Thyroid gland (tissue), 4 donors: ENCODE measurements around the gene CACNA2D3. TPM values are rescaled to one million over a fixed set of nuclear protein-coding genes. Genes with fewer than 3 reads are reported as not detected.

Experiments
- DNase-seq, 2 donors: peaks; one replicate each; pipeline ENCODE4 v3.0.0-alpha.2; 2019
- H3K27ac ChIP-seq, 3 donors: fragments of 200-600 bp; sonication (generic); 1 replicate in 2 of 3; 2 replicates in 1 of 3; pipeline ENCODE4 v1.5.1; 2016 to 2019; ENCODE audit warnings: mild to moderate bottlenecking in 1 of 3, moderate library complexity in 1 of 3
- H3K27me3 ChIP-seq: fragments of 200-600 bp; sonication (generic); one replicate; pipeline ENCODE4 v1.5.1; 2019
- H3K36me3 ChIP-seq, 2 donors: fragments of 200-600 bp; sonication (generic); one replicate each; pipeline ENCODE4 v1.5.1; 2016 to 2019
- H3K4me1 ChIP-seq, 2 donors: fragments of 200-600 bp; sonication (generic); one replicate each; pipeline ENCODE4 v1.5.1; 2017 to 2019
- H3K4me3 ChIP-seq, 3 donors: fragments of 200-600 bp; sonication (generic); replicated peaks in 1 of 3; 1 replicate in 2 of 3; 2 replicates in 1 of 3; pipeline ENCODE4 v1.5.1; 2016; ENCODE audit warnings: mild to moderate bottlenecking in 1 of 3
- H3K9me3 ChIP-seq: fragments of 200-600 bp; sonication (generic); one replicate; pipeline ENCODE4 v1.5.1; 2017
- CTCF ChIP-seq, 6 experiments: fragments of 200-600 bp in 3 of 6; fragments of 450-650 bp in 3 of 6; sonication (generic) in 3 of 6; IDR thresholded peaks; one replicate each; pipeline ENCODE4 v1.5.1; 2016 to 2019; ENCODE audit warnings: antibody characterized with exemption in 6 of 6, mild to moderate bottlenecking in 2 of 6, inconsistent platforms in 1 of 6, moderate library complexity in 1 of 6
- POLR2A ChIP-seq, 2 donors: fragments of 450-650 bp; IDR thresholded peaks; one replicate each; pipeline ENCODE4 v1.6.1; 2017; ENCODE audit warnings: antibody characterized with exemption in 2 of 2, mild to moderate bottlenecking in 2 of 2, moderate library complexity in 1 of 2
- WGBS, 2 donors: methylation state at CpG; one replicate each; pipeline ENCODE4 v1.1.5; 2017; 5-methylcytosine and 5-hydroxymethylcytosine counted together
- intact Hi-C: fragments of 100-400 bp; cut with DNase I; formaldehyde crosslinking; loops from one replicate; pipeline ENCODE4 v1.15.1; 2023
- total RNA-seq, 4 donors: library from RNA; depleted of rRNA; stranded (reverse); fragments of >200 nt; gene quantifications; one replicate each; pipeline ENCODE4 v1.2.3, GENCODE V29; 2016

The CACNA2D3 gene
- total RNA-seq, 4 donors from 2014 or later, result 2.9 to 4.8 (median 4.5) TPM

GRCh38 chr3:54339608-54340007, 217.3 kb downstream of the CACNA2D3 start:
- no peak for DNase-seq
- intact Hi-C loops, result no loop called here
- no peaks in the 10 kb centered on the region for H3K27me3 ChIP-seq
- H3K4me3 ChIP-seq, result no peak overlapping the region
- H3K4me1 ChIP-seq, result peaks cover 4 to 7% of the 10 kb centered on the region in 2 donors
- TF ChIP-seq POLR2A (IDR thresholded peaks at IDR 0.05) (no peak), CTCF (IDR thresholded peaks at IDR 0.05) (peak in 1 of 6 experiments; percentile 16)
- no peaks in the 10 kb centered on the region for H3K36me3 ChIP-seq
- H3K9me3 ChIP-seq, result no peaks in the 10 kb centered on the region
- H3K27ac ChIP-seq, result no peak overlapping the region
- WGBS, 2 donors, result 61 to 62% methylated on average over 2 of the region's 2 CpGs

- 90 to 96% methylated on average over 2 of the region's 2 CpGs for WGBS, 2 donors
- Histone ChIP-seq H3K27me3 (no peaks in the 10 kb centered on the region), H3K36me3 (no peaks in the 10 kb centered on the region), H3K27ac (no peak overlapping the region), H3K4me1 (peaks cover 4 to 7% of the 10 kb centered on the region in 2 donors), H3K4me3 (no peak overlapping the region), H3K9me3 (no peaks in the 10 kb centered on the region)
- intact Hi-C loops, result no loop called here
- TF ChIP-seq CTCF (IDR thresholded peaks at IDR 0.05) (no peak), POLR2A (IDR thresholded peaks at IDR 0.05) (no peak)
- no peak for DNase-seq
Observed at GRCh38 chr3:54341811-54342210, 219.5 kb downstream of the CACNA2D3 start.

GRCh38 chr3:54342676-54343075, 220.3 kb downstream of the CACNA2D3 start:
- no peak overlapping the region for H3K4me3 ChIP-seq
- no peaks in the 10 kb centered on the region for H3K9me3 ChIP-seq
- H3K27me3 ChIP-seq, result no peaks in the 10 kb centered on the region
- 24 to 29% methylated on average over 9 of the region's 9 CpGs for WGBS, 2 donors
- intact Hi-C loops, result no loop called here
- TF ChIP-seq POLR2A (IDR thresholded peaks at IDR 0.05), result no peak
- no peak for TF ChIP-seq CTCF (IDR thresholded peaks at IDR 0.05)
- no peak overlapping the region for H3K27ac ChIP-seq
- DNase-seq, result peak; percentile 40
- no peaks in the 10 kb centered on the region for H3K36me3 ChIP-seq
- H3K4me1 ChIP-seq, result peaks cover 4 to 7% of the 10 kb centered on the region in 2 donors

DNA sequence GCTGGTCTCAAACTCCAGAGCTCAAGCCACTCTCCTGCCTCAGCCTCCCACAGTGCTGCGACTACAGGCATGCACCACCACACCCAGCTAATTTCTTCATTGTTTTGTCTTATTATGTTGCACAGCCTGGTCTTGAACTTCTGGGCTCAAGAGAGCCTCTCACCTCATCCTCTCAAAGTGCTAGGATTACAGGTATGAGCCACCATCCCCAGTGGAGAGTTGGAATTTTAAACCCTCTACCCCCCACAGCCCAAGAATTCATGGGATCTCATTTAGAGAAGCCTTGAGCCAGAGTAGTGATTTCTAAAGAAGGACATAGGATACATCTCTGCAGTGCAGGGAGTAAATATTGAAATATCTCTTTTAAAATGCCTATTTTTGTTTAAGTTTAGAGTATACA, 221.1 kb downstream of the CACNA2D3 start:
- 92 to 100% methylated on average over 1 of the region's 1 CpG for WGBS, 2 donors
- intact Hi-C loops, result no loop called here
- no peaks in the 10 kb centered on the region for H3K27me3 ChIP-seq
- TF ChIP-seq POLR2A (IDR thresholded peaks at IDR 0.05), result no peak
- TF ChIP-seq CTCF (IDR thresholded peaks at IDR 0.05), result no peak
- no peaks in the 10 kb centered on the region for H3K36me3 ChIP-seq
- H3K9me3 ChIP-seq, result no peaks in the 10 kb centered on the region
- peaks cover 4 to 7% of the 10 kb centered on the region in 2 donors for H3K4me1 ChIP-seq
- no peak for DNase-seq
- H3K4me3 ChIP-seq, result no peak overlapping the region
- H3K27ac ChIP-seq, result no peak overlapping the region

DNA sequence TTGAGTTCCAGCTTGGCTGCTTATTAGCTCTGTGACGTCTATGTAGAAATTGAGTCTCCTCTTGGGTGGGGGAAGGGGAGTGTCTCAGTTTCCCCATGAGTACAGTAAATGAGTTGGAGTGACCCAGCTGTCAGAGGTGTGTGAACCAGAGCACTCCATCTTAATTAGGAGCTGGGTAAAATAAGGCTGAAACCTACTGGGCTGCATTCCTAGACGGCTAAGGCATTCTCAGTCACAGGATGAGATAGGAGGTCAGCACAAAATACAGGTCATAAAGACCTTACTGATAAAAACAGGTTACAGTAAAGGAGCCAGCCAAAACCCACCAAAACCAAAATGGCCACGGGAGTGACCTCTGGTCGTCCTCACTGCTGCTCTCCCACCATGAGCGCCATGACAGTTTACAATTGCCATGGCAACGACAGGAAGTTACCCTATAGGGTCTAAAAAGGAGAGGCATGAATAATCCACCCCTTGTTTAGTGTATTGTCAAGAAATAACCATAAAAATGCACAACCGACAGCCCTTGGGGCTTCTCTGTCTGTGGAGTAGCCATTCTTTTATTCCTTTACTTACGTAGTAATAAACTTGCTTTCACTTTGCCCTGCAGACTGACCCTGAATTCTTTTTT, 222.4 kb downstream of the CACNA2D3 start:
- H3K4me3 ChIP-seq, result no peak overlapping the region
- TF ChIP-seq POLR2A (IDR thresholded peaks at IDR 0.05), result no peak
- TF ChIP-seq CTCF (IDR thresholded peaks at IDR 0.05), result no peak
- H3K9me3 ChIP-seq, result no peaks in the 10 kb centered on the region
- intact Hi-C loops, result no loop called here
- WGBS, 2 donors, result 74 to 90% methylated on average over 8 of the region's 8 CpGs
- peaks cover 4 to 7% of the 10 kb centered on the region in 2 donors for H3K4me1 ChIP-seq
- H3K36me3 ChIP-seq, result no peaks in the 10 kb centered on the region
- H3K27ac ChIP-seq, result no peak overlapping the region
- H3K27me3 ChIP-seq, result no peaks in the 10 kb centered on the region
- no peak for DNase-seq
